NB4 (cell line): ENCODE measurements around the gene FFAR4.

Source experiments
- POLR2A ChIP-seq: IDR thresholded peaks from 2 replicates; pipeline ENCODE4 v1.6.1; 2011; ENCODE audit warnings: mild to moderate bottlenecking; ENCODE audit not compliant: insufficient read length; ENCODE audit errors: extremely low read depth
- TF ChIP-seq, protein P1 (sequence below): IDR thresholded peaks from 2 replicates; pipeline ENCODE4 v1.6.1; 2011; ENCODE audit warnings: low read depth, low read length

DNA sequence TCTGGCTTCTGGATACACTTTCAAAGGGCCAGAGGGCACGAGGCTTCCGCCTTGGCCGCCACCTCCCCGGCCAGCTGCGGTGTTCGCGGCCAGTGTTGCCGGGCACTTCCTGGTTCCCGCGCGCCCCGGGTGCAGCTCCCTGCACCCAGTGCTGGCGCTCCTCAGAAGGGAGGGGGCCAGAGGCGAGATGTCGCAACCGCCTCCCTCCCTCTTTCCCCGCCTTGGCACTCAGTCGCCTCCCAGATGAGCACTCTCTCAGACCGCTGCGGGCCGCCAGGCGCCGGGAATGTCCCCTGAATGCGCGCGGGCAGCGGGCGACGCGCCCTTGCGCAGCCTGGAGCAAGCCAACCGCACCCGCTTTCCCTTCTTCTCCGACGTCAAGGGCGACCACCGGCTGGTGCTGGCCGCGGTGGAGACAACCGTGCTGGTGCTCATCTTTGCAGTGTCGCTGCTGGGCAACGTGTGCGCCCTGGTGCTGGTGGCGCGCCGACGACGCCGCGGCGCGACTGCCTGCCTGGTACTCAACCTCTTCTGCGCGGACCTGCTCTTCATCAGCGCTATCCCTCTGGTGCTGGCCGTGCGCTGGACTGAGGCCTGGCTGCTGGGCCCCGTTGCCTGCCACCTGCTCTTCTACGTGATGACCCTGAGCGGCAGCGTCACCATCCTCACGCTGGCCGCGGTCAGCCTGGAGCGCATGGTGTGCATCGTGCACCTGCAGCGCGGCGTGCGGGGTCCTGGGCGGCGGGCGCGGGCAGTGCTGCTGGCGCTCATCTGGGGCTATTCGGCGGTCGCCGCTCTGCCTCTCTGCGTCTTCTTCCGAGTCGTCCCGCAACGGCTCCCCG is at the start of gene FFAR4:
- TF ChIP-seq, protein P1, sequence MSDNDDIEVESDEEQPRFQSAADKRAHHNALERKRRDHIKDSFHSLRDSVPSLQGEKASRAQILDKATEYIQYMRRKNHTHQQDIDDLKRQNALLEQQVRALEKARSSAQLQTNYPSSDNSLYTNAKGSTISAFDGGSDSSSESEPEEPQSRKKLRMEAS: peak; percentile 61
- peak; percentile 47 for TF ChIP-seq POLR2A
